Liver (tissue), 9 donors: ENCODE measurements around the gene PTPN4. TPM values are rescaled to one million over a fixed set of nuclear protein-coding genes. Genes with fewer than 3 reads are reported as not detected.
"Not testable (repeated sequence)": the region's sequence is repeated elsewhere in the genome, so short reads cannot be mapped to it uniquely, and the experiment has no call there.

Source experiments
- DNase-seq: peaks from one replicate; pipeline ENCODE4 v3.0.0-alpha.2; 2017; ENCODE audit warnings: low spot score
- H3K27ac ChIP-seq, 2 donors: one replicate each; pipeline ENCODE4 v1.7.0; 2013; ENCODE audit warnings: inconsistent platforms in 2 of 2, low read length in 2 of 2, control low read depth in 1 of 2, low read depth in 1 of 2, mild to moderate bottlenecking in 1 of 2
- H3K27me3 ChIP-seq, 4 donors: one replicate each; pipeline versions ENCODE4 v1.6.1 to v1.7.0; 2013; ENCODE audit warnings: low read length in 3 of 4, inconsistent platforms in 1 of 4, mild to moderate bottlenecking in 1 of 4, moderate library complexity in 1 of 4; ENCODE audit not compliant: control insufficient read depth in 4 of 4, insufficient read depth in 4 of 4
- H3K36me3 ChIP-seq, 4 donors: one replicate each; pipeline versions ENCODE4 v1.6.1 to v1.7.0; 2013; ENCODE audit warnings: low read length in 3 of 4, mild to moderate bottlenecking in 3 of 4, low read depth in 1 of 4, moderate library complexity in 1 of 4; ENCODE audit not compliant: control insufficient read depth in 4 of 4, insufficient read depth in 3 of 4
- H3K4me1 ChIP-seq, 4 donors: one replicate each; pipeline versions ENCODE4 v1.6.1 to v1.7.0; 2013; ENCODE audit warnings: low read length in 3 of 4, mild to moderate bottlenecking in 3 of 4, moderate library complexity in 1 of 4; ENCODE audit not compliant: control insufficient read depth in 4 of 4, insufficient read depth in 4 of 4
- H3K4me3 ChIP-seq, 3 donors: one replicate each; pipeline versions ENCODE4 v1.6.1 to v1.7.0; 2013; ENCODE audit warnings: low read length in 3 of 3, control low read depth in 1 of 3, low read depth in 1 of 3, mild to moderate bottlenecking in 1 of 3
- H3K9ac ChIP-seq, 2 donors: one replicate each; pipeline ENCODE4 v1.7.0; 2013; ENCODE audit warnings: low read length in 2 of 2, mild to moderate bottlenecking in 2 of 2, moderate library complexity in 2 of 2, control low read depth in 1 of 2, low read depth in 1 of 2
- H3K9me3 ChIP-seq, 4 donors: one replicate each; pipeline versions ENCODE4 v1.6.1 to v1.7.0; 2013; ENCODE audit warnings: low read length in 3 of 4; ENCODE audit not compliant: control insufficient read depth in 4 of 4
- EGR1 ChIP-seq, 2 donors: IDR thresholded peaks; 2 replicates each; pipeline ENCODE4 v1.6.1; 2016 to 2018; ENCODE audit warnings: antibody characterized with exemption in 2 of 2, low read depth in 2 of 2
- FOXA1 ChIP-seq: IDR thresholded peaks from 2 replicates; pipeline ENCODE4 v1.6.1; 2016; ENCODE audit warnings: antibody characterized with exemption
- FOXA2 ChIP-seq: IDR thresholded peaks from 2 replicates; pipeline ENCODE4 v1.6.1; 2016; ENCODE audit warnings: antibody characterized with exemption
- GABPA ChIP-seq, 2 donors: IDR thresholded peaks in 1 of 2; conservative IDR thresholded peaks in 1 of 2; 2 replicates each; pipeline ENCODE4 v1.6.1; 2016; ENCODE audit warnings: antibody characterized with exemption in 2 of 2, mild to moderate bottlenecking in 1 of 2, moderate library complexity in 1 of 2
- HNF4A ChIP-seq, 2 donors: conservative IDR thresholded peaks; 2 replicates each; pipeline ENCODE4 v1.6.1; 2016; ENCODE audit warnings: antibody characterized with exemption in 2 of 2, mild to moderate bottlenecking in 2 of 2
- HNF4G ChIP-seq: IDR thresholded peaks from 2 replicates; pipeline ENCODE4 v1.6.1; 2016; ENCODE audit warnings: antibody characterized with exemption
- JUND ChIP-seq, 2 donors: IDR thresholded peaks; 2 replicates each; pipeline ENCODE4 v1.6.1; 2016; ENCODE audit warnings: antibody characterized with exemption in 2 of 2
- NR2F2 ChIP-seq: IDR thresholded peaks from 2 replicates; pipeline ENCODE4 v1.6.1; 2016; ENCODE audit warnings: antibody characterized with exemption
- RAD21 ChIP-seq, 2 donors: IDR thresholded peaks; 2 replicates each; pipeline ENCODE4 v1.6.1; 2016; ENCODE audit warnings: antibody characterized with exemption in 2 of 2, mild to moderate bottlenecking in 2 of 2
- RXRA ChIP-seq, 2 donors: IDR thresholded peaks; 2 replicates each; pipeline ENCODE4 v1.6.1; 2017 to 2018; ENCODE audit warnings: antibody characterized with exemption in 2 of 2, mild to moderate bottlenecking in 1 of 2
- SP1 ChIP-seq: IDR thresholded peaks from 2 replicates; pipeline ENCODE4 v1.6.1; 2018; ENCODE audit warnings: antibody characterized with exemption, mild to moderate bottlenecking
- TAF1 ChIP-seq: conservative IDR thresholded peaks from 2 replicates; pipeline ENCODE4 v1.6.1; 2016; ENCODE audit warnings: antibody characterized with exemption, mild to moderate bottlenecking
- YY1 ChIP-seq: IDR thresholded peaks from 2 replicates; pipeline ENCODE4 v1.6.1; 2016; ENCODE audit warnings: antibody characterized with exemption, mild to moderate bottlenecking
- WGBS: extraction: QIAGEN DNeasy Blood & Tissue Kit; methylation state at CpG from one replicate; pipeline ENCODE4 v1.1.7; 2013; 5-methylcytosine and 5-hydroxymethylcytosine counted together
- polyA plus RNA-seq, 2 donors: library from polyadenylated mRNA; stranded (reverse) in 1 of 2; unstranded in 1 of 2; fragments of 200-250 nt in 1 of 2; fragments of >200 nt in 1 of 2; fragmentation: Nextera tagmentation in 1 of 2; extraction: Ambion mirVana in 1 of 2; gene quantifications; one replicate each; pipeline versions ENCODE4 v1.2.1 to v1.2.3, GENCODE V29; 2013 to 2015
- total RNA-seq, 2 donors: library from RNA; depleted of rRNA; stranded (reverse); fragments of >200 nt; gene quantifications; one replicate each; pipeline ENCODE4 v1.2.3, GENCODE V29; 2014
- TF ChIP-seq, protein P1 (sequence below): IDR thresholded peaks from 2 replicates; pipeline ENCODE4 v1.6.1; 2016; ENCODE audit warnings: antibody characterized with exemption
- TF ChIP-seq, protein P2 (sequence below): IDR thresholded peaks from 2 replicates; pipeline ENCODE4 v1.6.1; 2016; ENCODE audit warnings: antibody characterized with exemption
- TF ChIP-seq, protein P3 (sequence below): IDR thresholded peaks from 2 replicates; pipeline ENCODE4 v1.6.1; 2016; ENCODE audit warnings: antibody characterized with exemption
- TF ChIP-seq, protein P4 (sequence below): IDR thresholded peaks from 2 replicates; pipeline ENCODE4 v1.6.1; 2016; ENCODE audit warnings: antibody characterized with exemption, mild to moderate bottlenecking
- TF ChIP-seq, protein P5 (sequence below): fragments of 150-350 bp; IDR thresholded peaks from 2 replicates; pipeline ENCODE4 v1.5.1; 2017; ENCODE audit warnings: improper control_type of control experiment, low read depth, low read length; ENCODE audit not compliant: missing input control
- donor health status: healthy.
- donor health status: healthy.
- donor health status: healthy.
- donor health status: healthy.
- donor health status: healthy.

Gene PTPN4
- total and polyA plus RNA-seq, 4 donors: 4.2 to 34.6 (median 9.5) TPM

DNA sequence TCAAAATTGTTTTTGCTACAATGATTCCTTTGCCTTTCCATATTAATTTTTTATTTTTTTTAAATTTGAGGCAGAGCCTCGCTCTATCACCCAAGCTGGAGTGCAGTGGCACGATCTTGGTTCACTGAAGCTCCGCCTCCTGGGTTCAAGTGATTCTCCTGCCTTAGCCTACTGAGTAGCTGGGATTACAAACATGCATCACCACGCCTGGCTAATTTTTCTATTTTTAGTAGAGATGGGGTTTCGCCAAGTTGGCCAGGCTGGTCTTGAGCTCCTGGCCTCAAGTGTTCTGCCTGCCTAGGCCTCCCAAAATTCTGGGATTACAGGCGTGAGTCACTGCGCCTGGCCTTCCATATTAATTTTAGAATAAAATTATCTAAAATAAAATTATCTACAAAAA is 41.3 kb downstream of the PTPN4 start:
- TF ChIP-seq FOXA2 (no peak), YY1 (no peak), SP1 (no peak), TAF1 (no peak), RXRA (IDR thresholded peaks at IDR 0.05) (no peak), EGR1 (IDR thresholded peaks at IDR 0.05; ENCODE audit: low read depth in 2 of 2) (no peak), JUND (IDR thresholded peaks at IDR 0.05) (no peak), RAD21 (IDR thresholded peaks at IDR 0.05) (no peak), HNF4A (conservative IDR thresholded peaks at IDR 0.05) (no peak), GABPA (IDR thresholded peaks at IDR 0.05 in 1 of 2, conservative IDR thresholded peaks at IDR 0.05 in 1 of 2) (no peak), NR2F2 (no peak), HNF4G (no peak), FOXA1 (no peak)
- TF ChIP-seq, protein P1, sequence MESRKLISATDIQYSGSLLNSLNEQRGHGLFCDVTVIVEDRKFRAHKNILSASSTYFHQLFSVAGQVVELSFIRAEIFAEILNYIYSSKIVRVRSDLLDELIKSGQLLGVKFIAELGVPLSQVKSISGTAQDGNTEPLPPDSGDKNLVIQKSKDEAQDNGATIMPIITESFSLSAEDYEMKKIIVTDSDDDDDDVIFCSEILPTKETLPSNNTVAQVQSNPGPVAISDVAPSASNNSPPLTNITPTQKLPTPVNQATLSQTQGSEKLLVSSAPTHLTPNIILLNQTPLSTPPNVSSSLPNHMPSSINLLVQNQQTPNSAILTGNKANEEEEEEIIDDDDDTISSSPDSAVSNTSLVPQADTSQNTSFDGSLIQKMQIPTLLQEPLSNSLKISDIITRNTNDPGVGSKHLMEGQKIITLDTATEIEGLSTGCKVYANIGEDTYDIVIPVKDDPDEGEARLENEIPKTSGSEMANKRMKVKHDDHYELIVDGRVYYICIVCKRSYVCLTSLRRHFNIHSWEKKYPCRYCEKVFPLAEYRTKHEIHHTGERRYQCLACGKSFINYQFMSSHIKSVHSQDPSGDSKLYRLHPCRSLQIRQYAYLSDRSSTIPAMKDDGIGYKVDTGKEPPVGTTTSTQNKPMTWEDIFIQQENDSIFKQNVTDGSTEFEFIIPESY: no peak
- TF ChIP-seq, protein P2, sequence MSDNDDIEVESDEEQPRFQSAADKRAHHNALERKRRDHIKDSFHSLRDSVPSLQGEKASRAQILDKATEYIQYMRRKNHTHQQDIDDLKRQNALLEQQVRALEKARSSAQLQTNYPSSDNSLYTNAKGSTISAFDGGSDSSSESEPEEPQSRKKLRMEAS: no peak
- TF ChIP-seq, protein P3, sequence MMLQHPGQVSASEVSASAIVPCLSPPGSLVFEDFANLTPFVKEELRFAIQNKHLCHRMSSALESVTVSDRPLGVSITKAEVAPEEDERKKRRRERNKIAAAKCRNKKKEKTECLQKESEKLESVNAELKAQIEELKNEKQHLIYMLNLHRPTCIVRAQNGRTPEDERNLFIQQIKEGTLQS: no peak
- TF ChIP-seq, protein P4, sequence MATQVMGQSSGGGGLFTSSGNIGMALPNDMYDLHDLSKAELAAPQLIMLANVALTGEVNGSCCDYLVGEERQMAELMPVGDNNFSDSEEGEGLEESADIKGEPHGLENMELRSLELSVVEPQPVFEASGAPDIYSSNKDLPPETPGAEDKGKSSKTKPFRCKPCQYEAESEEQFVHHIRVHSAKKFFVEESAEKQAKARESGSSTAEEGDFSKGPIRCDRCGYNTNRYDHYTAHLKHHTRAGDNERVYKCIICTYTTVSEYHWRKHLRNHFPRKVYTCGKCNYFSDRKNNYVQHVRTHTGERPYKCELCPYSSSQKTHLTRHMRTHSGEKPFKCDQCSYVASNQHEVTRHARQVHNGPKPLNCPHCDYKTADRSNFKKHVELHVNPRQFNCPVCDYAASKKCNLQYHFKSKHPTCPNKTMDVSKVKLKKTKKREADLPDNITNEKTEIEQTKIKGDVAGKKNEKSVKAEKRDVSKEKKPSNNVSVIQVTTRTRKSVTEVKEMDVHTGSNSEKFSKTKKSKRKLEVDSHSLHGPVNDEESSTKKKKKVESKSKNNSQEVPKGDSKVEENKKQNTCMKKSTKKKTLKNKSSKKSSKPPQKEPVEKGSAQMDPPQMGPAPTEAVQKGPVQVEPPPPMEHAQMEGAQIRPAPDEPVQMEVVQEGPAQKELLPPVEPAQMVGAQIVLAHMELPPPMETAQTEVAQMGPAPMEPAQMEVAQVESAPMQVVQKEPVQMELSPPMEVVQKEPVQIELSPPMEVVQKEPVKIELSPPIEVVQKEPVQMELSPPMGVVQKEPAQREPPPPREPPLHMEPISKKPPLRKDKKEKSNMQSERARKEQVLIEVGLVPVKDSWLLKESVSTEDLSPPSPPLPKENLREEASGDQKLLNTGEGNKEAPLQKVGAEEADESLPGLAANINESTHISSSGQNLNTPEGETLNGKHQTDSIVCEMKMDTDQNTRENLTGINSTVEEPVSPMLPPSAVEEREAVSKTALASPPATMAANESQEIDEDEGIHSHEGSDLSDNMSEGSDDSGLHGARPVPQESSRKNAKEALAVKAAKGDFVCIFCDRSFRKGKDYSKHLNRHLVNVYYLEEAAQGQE: no peak
- TF ChIP-seq, protein P5, sequence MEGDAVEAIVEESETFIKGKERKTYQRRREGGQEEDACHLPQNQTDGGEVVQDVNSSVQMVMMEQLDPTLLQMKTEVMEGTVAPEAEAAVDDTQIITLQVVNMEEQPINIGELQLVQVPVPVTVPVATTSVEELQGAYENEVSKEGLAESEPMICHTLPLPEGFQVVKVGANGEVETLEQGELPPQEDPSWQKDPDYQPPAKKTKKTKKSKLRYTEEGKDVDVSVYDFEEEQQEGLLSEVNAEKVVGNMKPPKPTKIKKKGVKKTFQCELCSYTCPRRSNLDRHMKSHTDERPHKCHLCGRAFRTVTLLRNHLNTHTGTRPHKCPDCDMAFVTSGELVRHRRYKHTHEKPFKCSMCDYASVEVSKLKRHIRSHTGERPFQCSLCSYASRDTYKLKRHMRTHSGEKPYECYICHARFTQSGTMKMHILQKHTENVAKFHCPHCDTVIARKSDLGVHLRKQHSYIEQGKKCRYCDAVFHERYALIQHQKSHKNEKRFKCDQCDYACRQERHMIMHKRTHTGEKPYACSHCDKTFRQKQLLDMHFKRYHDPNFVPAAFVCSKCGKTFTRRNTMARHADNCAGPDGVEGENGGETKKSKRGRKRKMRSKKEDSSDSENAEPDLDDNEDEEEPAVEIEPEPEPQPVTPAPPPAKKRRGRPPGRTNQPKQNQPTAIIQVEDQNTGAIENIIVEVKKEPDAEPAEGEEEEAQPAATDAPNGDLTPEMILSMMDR: no peak
- H3K9me3 ChIP-seq: no peaks in the 10 kb centered on the region
- H3K4me1 ChIP-seq: no peaks in the 10 kb centered on the region
- H3K27me3 ChIP-seq: no peaks in the 10 kb centered on the region
- H3K36me3 ChIP-seq: no peaks in the 10 kb centered on the region
- DNase-seq: no peak
- H3K27ac ChIP-seq: no peak overlapping the region
- H3K4me3 ChIP-seq: no peak overlapping the region
- whole genome bisulfite sequencing: 97% methylated on average over 7 of the region's 7 CpGs
- H3K9ac ChIP-seq: no peak overlapping the region

DNA sequence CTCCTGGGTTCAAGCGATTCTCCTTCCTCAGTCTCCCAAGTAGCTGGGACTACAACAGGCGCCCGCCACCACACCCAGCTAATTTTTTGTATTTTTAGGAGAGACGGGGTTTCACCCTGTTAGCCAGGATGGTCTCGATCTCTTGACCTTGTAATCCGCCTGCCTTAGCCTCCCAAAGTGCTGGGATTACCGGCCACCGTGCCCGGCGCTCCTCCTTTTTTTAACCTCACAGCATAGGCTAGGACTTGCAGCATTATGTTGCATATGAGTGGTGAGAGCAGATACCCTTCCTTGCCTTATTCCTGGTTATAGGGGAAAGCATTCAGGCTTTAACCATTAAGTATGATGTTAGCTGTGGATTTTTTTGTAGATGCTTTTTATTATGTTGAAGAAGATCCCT is 42.3 kb downstream of the PTPN4 start:
- H3K27ac ChIP-seq, H3K4me1 ChIP-seq, H3K9me3 ChIP-seq, H3K4me3 ChIP-seq, H3K9ac ChIP-seq, H3K36me3 ChIP-seq, H3K27me3 ChIP-seq, DNase-seq: not testable (repeated sequence)
- WGBS: 95% methylated on average over 10 of the region's 10 CpGs
